Endothelial cell of umbilical vein (primary cell): ENCODE results near the gene RUNX2.

Source experiments
- CTCF ChIP-seq, 2 donors: IDR thresholded peaks; 1 replicate in 1 of 2; 2 replicates in 1 of 2; pipeline ENCODE4 v1.5.1; 2011; ENCODE audit warnings: low read length in 2 of 2, mild to moderate bottlenecking in 2 of 2, moderate library complexity in 2 of 2, control low read depth in 1 of 2, inconsistent platforms in 1 of 2, low read depth in 1 of 2; ENCODE audit not compliant: insufficient read depth in 1 of 2; ENCODE audit errors: extremely low read depth in 1 of 2
- EZH2 ChIP-seq: IDR thresholded peaks from 2 replicates; pipeline ENCODE4 v1.6.1; 2012; ENCODE audit warnings: borderline replicate concordance, low read depth, mild to moderate bottlenecking, moderate library complexity, low read length, inconsistent platforms; ENCODE audit not compliant: severe bottlenecking

GRCh38 chr6:45466686-45467085 is 138.6 kb downstream of the RUNX2 start:
- TF ChIP-seq CTCF (IDR thresholded peaks at IDR 0.05; ENCODE audit: extremely low read depth in 1 of 2, insufficient read depth in 1 of 2, low read depth in 1 of 2, low read length in 2 of 2) (no peak), EZH2 (no peak)
